ENCODE data around the gene ROR1.

DNA sequence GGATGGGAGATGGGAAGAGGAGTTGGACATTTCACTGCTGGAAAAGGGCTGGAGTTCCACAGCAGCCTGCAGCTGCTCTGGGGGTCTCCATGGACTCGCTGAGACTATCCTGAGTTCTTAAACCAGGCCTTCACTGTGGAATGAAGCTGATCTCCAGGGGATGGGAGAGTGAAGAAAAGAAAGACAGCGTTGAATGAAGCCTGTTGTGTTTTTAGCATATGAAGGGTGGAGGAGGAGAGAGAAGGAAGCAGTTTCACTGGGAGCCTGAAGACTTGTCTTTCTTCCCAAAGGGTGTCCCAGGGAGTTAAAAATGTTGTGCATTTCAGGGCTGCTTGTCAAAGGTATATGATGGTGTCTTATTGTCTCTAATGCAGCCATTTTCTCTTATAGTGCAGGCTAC is 9.2 kb downstream of the ROR1 start:
- no peak for TF ChIP-seq POLR2AphosphoS5 (IDR thresholded peaks at IDR 0.05; ENCODE audit: borderline replicate concordance, low read depth, low read length)
- TF ChIP-seq EZH2 (IDR thresholded peaks at IDR 0.05) = no peak

Data from SK-N-MC (cell line).